ENCODE results near the gene IMMP2L.
"Not testable (repeated sequence)": the region's sequence is repeated elsewhere in the genome, so short reads cannot be mapped to it uniquely, and the experiment has no call there.

Gene IMMP2L

DNA sequence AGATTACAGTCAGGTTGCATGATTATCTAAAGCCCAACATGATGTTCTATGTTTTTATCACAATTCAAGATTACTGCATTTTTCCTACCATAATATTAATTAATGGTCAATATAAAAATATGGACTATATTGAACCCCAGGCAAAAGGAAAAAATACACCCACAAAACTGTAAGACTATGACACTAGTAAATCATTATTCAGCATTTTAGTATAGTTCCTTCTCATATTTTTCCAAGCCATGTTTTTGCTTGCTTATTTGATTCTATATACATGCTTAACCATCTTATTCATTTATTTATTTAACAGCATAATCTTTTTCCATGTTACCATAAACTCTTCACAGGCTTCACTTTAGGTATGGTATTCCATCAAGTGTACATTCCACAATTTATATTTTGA lies 101.6 kb downstream of the IMMP2L start:
- no peak for DNase-seq

GRCh38 chr7:111459757-111460280 lies 102.5 kb downstream of the IMMP2L start:
- no peak for DNase-seq

GRCh38 chr7:111459065-111459756 lies 103.1 kb downstream of the IMMP2L start:
- DNase-seq = no peak

DNA sequence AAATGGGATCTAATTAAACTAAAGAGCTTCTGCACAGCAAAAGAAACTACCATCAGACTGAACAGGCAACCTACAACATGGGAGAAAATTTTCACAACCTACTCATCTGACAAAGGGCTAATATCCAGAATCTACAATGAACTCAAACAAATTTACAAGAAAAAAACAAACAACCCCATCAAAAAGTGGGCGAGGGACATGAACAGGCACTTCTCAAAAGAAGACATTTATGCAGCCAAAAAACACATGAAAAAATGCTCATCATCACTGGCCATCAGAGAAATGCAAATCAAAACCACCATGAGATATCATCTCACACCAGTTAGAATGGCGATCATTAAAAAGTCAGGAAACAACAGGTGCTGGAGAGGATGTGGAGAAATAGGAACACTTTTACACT lies 111.6 kb downstream of the IMMP2L start:
- DNase-seq = not testable (repeated sequence)

DNA sequence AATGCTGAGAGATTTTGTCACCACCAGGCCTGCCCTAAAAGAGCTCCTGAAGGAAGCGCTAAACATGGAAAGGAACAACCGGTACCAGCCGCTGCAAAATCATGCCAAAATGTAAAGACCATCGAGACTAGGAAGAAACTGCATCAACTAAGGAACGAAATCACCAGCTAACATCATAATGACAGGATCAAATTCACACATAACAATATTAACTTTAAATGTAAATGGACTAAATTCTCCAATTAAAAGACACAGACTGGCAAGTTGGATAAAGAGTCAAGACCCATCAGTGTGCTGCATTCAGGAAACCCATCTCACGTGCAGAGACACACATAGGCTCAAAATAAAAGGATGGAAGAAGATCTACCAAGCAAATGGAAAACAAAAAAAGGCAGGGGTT lies 114.8 kb downstream of the IMMP2L start:
- not testable (repeated sequence) for DNase-seq

GRCh38 chr7:111439977-111440376 lies 122.3 kb downstream of the IMMP2L start:
- no peak for DNase-seq

DNA sequence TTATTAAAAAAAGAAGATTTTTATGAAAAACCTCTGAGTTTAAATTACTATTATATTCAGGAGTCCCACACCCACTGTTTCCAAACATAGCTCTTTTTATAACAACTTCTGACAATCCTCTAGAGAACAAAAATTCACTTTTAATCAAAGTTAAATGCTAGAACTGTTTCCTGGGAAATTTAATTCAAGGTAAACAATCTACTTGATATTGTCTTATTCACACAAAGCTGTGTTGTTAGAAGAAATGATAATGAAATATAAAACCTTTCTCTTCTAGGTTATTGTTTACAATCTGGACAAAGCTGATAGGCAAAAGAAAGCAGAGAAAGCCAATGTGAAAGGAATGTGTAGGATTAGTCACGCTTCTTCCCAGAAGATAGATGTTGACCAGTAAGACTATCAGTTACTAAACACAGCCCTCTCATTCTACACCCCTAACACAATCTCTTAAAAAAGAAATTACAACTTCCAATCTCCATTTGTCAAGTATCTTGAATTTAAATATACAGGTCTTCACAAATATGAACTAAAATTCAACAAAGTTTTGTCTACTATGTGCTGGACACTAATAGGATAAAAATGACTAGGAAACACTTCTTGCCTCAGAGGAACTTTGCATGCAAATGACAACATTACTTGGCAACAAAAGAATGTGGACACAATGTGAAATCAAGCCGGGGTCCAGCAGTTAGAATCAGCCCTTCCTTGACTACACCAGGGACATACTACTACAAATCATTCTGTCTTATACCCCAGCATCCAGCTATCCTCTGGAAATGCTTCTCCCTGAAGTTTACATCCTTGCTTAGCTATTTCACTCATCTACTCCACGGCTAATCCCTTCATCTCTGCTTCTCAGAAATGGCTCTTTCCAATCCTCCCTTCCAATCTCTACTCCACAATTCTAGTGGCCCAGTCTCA lies 123.7 kb downstream of the IMMP2L start:
- no peak for DNase-seq

DNA sequence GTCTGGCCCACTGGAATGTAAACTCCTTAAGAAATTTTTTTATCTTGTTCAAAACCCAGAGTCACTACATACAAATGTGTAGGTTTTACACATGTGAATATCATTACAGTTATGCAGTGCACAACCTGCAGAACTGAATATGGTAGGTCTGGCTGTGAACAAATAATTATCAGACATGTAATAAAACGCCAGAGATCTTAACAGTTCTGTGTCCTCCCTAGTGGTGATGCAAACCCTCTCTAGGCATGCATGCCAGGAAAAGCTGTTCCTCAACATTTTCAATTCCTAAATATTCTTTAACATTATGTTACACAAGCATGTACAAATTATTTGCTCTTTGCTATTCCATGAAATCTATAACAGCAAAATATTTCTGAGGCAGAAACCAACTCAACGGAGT lies 124.6 kb downstream of the IMMP2L start:
- DNase-seq = no peak

- no peak for DNase-seq
These were observed 125.7 kb downstream of the IMMP2L start for GRCh38 chr7:111436608-111437007.

GRCh38 chr7:111433426-111433825 lies 128.9 kb downstream of the IMMP2L start:
- no peak for DNase-seq

DNA sequence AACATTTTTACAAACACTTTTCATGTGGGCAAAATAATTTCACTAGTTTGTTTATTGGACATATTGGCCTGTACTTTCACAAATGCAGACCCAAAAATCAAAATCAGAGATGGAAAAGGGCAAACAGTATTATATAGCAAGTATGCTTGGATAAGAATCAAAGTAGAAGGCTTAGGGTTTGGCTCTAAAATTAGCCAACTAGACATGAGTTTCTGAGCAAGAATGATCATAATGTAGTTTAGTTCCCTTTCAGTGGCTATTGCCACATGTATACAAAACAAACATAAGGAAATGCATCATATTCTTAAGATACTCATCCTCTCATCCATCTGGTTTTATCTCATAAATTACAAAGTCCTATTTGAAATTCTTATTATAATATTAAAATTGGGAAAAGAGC lies 132.5 kb downstream of the IMMP2L start:
- DNase-seq = no peak

DNA sequence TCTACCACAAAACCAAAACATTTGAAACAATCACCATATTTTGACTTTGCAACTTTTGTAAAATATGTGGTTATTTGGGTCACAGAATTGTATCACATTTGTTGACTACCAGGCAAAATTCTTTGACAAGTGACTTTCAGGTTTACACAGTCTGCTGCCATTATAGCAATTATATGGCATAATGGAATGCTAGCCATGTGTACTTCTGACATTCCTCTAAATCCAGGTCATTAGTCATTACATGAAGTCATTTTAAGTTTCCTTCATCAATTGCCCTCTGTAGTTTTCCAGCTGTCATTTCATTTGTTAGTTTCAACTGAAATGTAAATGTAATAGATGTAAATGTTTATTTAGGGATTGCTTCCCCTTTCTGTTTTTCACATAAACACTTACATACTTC lies 137.5 kb downstream of the IMMP2L start:
- no peak for DNase-seq

DNA sequence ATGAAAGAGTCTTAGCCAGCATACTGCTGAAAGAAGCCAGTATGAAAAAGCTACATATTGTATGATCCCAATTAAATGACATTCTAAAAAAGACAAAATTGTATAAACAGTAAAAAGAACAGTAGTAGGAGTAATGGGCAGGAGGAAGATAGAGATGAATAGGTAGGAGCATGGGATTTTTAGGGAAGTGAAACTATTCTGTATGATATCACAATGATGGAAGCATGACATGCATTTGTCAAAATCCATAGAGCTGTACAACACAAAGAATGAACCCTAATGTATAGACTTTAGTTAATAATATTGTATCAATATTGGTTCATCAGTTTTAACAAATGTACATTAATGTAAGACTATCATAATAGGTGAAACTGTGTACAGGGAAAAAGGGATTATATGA lies 147.9 kb downstream of the IMMP2L start:
- no peak for DNase-seq

DNA sequence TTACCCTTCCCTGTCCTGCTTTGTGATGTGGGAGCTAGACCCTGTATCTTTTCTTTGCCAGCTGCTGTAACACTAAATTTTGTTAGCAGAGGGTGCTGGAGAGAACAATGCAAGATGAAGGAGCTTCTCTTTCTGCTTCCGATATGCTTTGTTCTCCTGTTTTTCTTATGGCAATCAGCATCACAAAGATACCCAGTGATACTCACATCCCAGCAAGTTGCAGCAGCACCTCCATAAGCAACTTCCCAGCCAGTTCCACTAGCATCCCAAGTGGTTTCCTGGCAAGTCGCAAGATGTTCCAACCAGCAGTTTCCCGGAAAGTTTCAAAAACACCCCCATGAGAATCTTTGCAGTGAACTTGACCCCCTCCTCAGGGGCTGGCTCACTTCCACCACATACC lies 148.6 kb downstream of the IMMP2L start:
- no peak for DNase-seq

- no peak for DNase-seq
These were observed 151.4 kb downstream of the IMMP2L start for GRCh38 chr7:111410899-111411298.

- no peak for DNase-seq
These were observed 152.4 kb downstream of the IMMP2L start for GRCh38 chr7:111409714-111410422.

DNA sequence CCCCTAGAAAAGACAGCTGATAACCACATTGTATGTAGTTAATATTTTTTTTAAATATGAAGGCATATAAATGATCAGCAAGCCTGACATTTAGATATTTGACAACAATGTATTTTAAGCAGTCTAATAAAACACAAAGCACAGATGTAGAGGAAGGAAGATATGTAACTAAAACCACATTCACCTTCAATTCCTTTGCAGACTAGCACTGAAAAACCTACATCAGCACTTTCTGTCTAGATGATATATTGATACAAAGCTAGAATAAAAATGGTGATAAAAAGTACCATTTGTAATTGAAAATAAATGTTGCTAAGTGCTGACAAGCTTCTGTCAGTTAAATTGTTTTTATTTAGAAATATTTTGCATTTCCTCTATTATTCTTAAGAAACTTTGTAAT lies 153.6 kb downstream of the IMMP2L start:
- DNase-seq = no peak

DNA sequence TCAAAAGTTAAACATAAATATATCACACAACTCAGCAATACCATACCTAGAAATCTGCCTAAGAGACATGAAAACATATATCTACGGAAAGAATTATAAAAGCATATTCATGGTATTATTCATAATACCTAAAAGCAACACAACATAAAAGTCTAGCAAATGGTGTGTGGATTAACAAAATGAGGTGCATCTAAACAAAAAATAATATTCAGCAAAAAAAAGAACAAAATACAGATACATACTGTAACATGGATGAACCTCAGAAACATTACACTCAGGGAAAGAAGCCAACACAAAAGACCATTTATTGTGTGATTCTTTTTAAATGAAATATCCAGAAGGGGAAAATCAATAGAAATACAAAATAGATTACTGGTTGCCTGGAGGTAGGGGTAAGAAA lies 155.0 kb downstream of the IMMP2L start:
- DNase-seq = no peak

GRCh38 chr7:111405621-111406020 lies 156.7 kb downstream of the IMMP2L start:
- no peak for DNase-seq

GRCh38 chr7:111401516-111401915 lies 160.8 kb downstream of the IMMP2L start:
- DNase-seq = no peak

- no peak for DNase-seq
These were observed 162.2 kb downstream of the IMMP2L start for GRCh38 chr7:111400088-111400487.

GRCh38 chr7:111394891-111395290 lies 167.4 kb downstream of the IMMP2L start:
- no peak for DNase-seq
